K562 (cell line): ENCODE data around the gene COL5A1. TPM values are rescaled to one million over a fixed set of nuclear protein-coding genes. Genes with fewer than 3 reads are reported as not detected.

Source experiments
- ATAC-seq: fragments of 200-7000 bp; cut with Tn5 transposase; 3 replicates; pipeline ENCODE4 v1.9.1; 2020; ENCODE audit warnings: moderate library complexity
- BruUV-seq: library from RNA; stranded (reverse); fragments of 400-500 nt; replicated peaks from 2 replicates; lab custom pipeline; 2021; lab: Mats Ljungman, UMichigan
- CTCF ChIA-PET: fragments of 300-600 bp; formaldehyde crosslinking; extraction: SDS; loops from one replicate; lab custom pipeline; 2021; ENCODE audit warnings: low intra/inter-chr PET ratio; lab: Yijun Ruan, JAX
- POLR2A ChIA-PET: fragments of 300-600, 350-650 bp; sonication (Branson Sonifier 250); formaldehyde crosslinking; extraction: SDS; loops from one replicate; lab custom pipeline; 2021; ENCODE audit warnings: antibody characterized with exemption, inconsistent platforms; lab: Yijun Ruan, JAX
- DNase-seq, 4 experiments: peaks; one replicate each; pipeline versions ENCODE4 v3.0.0 to v3.0.0-alpha.2; 2011 to 2018; ENCODE audit warnings: low spot score in 3 of 4, mixed read lengths in 3 of 4; ENCODE audit errors: extremely low read depth in 1 of 4
- FAIRE-seq: peaks from 2 replicates; lab custom pipeline; 2011; peaks lifted over from hg19 to GRCh38; lab: Jason Lieb, UNC
- H2AFZ ChIP-seq: 2 replicates; pipeline ENCODE4 v1.6.0; 2011; ENCODE audit warnings: low read depth, low read length, control low read depth, inconsistent platforms
- H3K27ac ChIP-seq: fragments of 200-600 bp; 3 replicates; pipeline ENCODE4 v1.8.0; 2011; ENCODE audit warnings: low read depth, mild to moderate bottlenecking, control low read depth, inconsistent platforms, low read length, moderate library complexity, mixed read lengths; ENCODE audit errors: extremely low read depth
- H3K27me3 ChIP-seq, 2 experiments: fragments of 300-600 bp in 1 of 2; 2 replicates in 1 of 2; 3 replicates in 1 of 2; pipeline versions ENCODE4 v1.6.0 to v1.8.0; 2011; ENCODE audit warnings: inconsistent platforms in 2 of 2, low read length in 2 of 2, mild to moderate bottlenecking in 1 of 2, mixed read lengths in 1 of 2, moderate library complexity in 1 of 2; ENCODE audit not compliant: control insufficient read depth in 2 of 2, insufficient read depth in 2 of 2
- H3K36me3 ChIP-seq: fragments of 300-600 bp; 3 replicates; pipeline ENCODE4 v1.8.0; 2011; ENCODE audit warnings: mild to moderate bottlenecking, low read length, inconsistent platforms; ENCODE audit not compliant: control insufficient read depth, insufficient read depth
- H3K4me1 ChIP-seq, 2 experiments: fragments of 200-600 bp in 1 of 2; replicated peaks in 1 of 2; 2 replicates in 1 of 2; 3 replicates in 1 of 2; pipeline versions ENCODE4 v1.5.1 to v1.8.0; 2011; ENCODE audit warnings: inconsistent platforms in 2 of 2, low read length in 2 of 2, mild to moderate bottlenecking in 1 of 2, mixed read lengths in 1 of 2, moderate library complexity in 1 of 2; ENCODE audit not compliant: control insufficient read depth in 2 of 2, insufficient read depth in 2 of 2
- H3K4me2 ChIP-seq: 2 replicates; pipeline ENCODE4 v1.6.1; 2011; ENCODE audit warnings: low read length, control low read depth, inconsistent platforms, mixed read lengths; ENCODE audit not compliant: insufficient read depth
- H3K4me3 ChIP-seq: fragments of 200-600 bp; sonication (generic), shearing (Covaris generic); 2 replicates; pipeline ENCODE4 v1.5.1; 2016; ENCODE audit warnings: control low read depth, inconsistent platforms
- H3K79me2 ChIP-seq: fragments of 200-600 bp; 3 replicates; pipeline ENCODE4 v1.8.0; 2011; ENCODE audit warnings: low read length, inconsistent platforms; ENCODE audit not compliant: control insufficient read depth, insufficient read depth
- H3K9ac ChIP-seq, 2 experiments: 2 replicates each; pipeline versions ENCODE4 v1.6.0 to v1.6.1; 2011; ENCODE audit warnings: low read depth in 2 of 2, low read length in 2 of 2, control low read depth in 1 of 2, inconsistent platforms in 1 of 2, mild to moderate bottlenecking in 1 of 2, mixed read lengths in 1 of 2; ENCODE audit not compliant: insufficient read depth in 1 of 2
- H3K9me1 ChIP-seq: one replicate; pipeline ENCODE4 v1.6.0; 2011; ENCODE audit warnings: inconsistent platforms, mild to moderate bottlenecking, low read length, moderate library complexity; ENCODE audit not compliant: control insufficient read depth, insufficient read depth
- H3K9me3 ChIP-seq: replicated peaks from 2 replicates; pipeline ENCODE4 v1.5.1; 2011; ENCODE audit warnings: low read depth, low read length, inconsistent platforms; ENCODE audit not compliant: control insufficient read depth, insufficient read depth
- H4K20me1 ChIP-seq: replicated peaks from 2 replicates; pipeline ENCODE4 v1.6.1; 2011; ENCODE audit warnings: low read length, inconsistent platforms, mixed read lengths; ENCODE audit not compliant: control insufficient read depth, insufficient read depth
- CBX3 ChIP-seq, 2 experiments: IDR thresholded peaks; 1 replicate in 1 of 2; 2 replicates in 1 of 2; pipeline ENCODE4 v1.6.1; 2012; ENCODE audit warnings: inconsistent platforms in 2 of 2, low read length in 2 of 2, borderline replicate concordance in 1 of 2, control low read depth in 1 of 2
- CBX5 ChIP-seq: IDR thresholded peaks from 2 replicates; pipeline ENCODE4 v1.6.1; 2014; ENCODE audit warnings: low read depth, borderline replicate concordance
- MCM2 ChIP-seq: fragments of 450-650 bp; IDR thresholded peaks from 2 replicates; pipeline ENCODE4 v1.6.1; 2017; ENCODE audit warnings: low read depth, mild to moderate bottlenecking
- PYGO2 ChIP-seq: fragments of 450-650 bp; IDR thresholded peaks from 2 replicates; pipeline ENCODE4 v1.6.1; 2016; ENCODE audit warnings: mild to moderate bottlenecking, missing genetic modification characterization, moderate library complexity, missing compliant biosample characterization
- ZBTB34 ChIP-seq: fragments of 250-450 bp; sonication (Bioruptor Pico); IDR thresholded peaks from 2 replicates; pipeline ENCODE4 v1.8.0; 2021; ENCODE audit warnings: mild to moderate bottlenecking, moderate library complexity
- ZNF282 ChIP-seq: sonication (generic); formaldehyde crosslinking; IDR thresholded peaks from 2 replicates; pipeline ENCODE4 v1.8.1; 2023; ENCODE audit warnings: missing genetic modification reagents
- WGBS: fragments of 100-300 bp; shearing (Covaris generic); methylation state at CpG from one replicate; pipeline ENCODE4 v1.1.6; 2016; ENCODE audit warnings: low coverage, mixed read lengths; ENCODE audit not compliant: insufficient coverage; ENCODE audit errors: missing lambda C conversion rate; 5-methylcytosine and 5-hydroxymethylcytosine counted together
- in situ Hi-C: fragments of 300-500 bp; cut with MboI; formaldehyde crosslinking; loops from 4 replicates; pipeline ENCODE4 v1.15.0; 2018; ENCODE audit warnings: inconsistent platforms, mixed read lengths
- intact Hi-C: fragments of 100-400 bp; cut with micrococcal nuclease; formaldehyde crosslinking; loops from 2 replicates; pipeline ENCODE4 v1.14.2; 2022
- polyA plus RNA-seq, 8 experiments: library from polyadenylated mRNA; depleted of rRNA in 4 of 8; stranded (reverse) in 5 of 8; unstranded in 3 of 8; fragments of >200 nt; fragmentation: Nextera tagmentation in 2 of 8; fragmentation: Illumina TruSeq in 1 of 8; extraction: Ambion mirVana in 2 of 8; extraction: Trizol in 1 of 8; gene quantifications; 2 replicates each; pipeline versions ENCODE4 v1.2.1 to v1.2.3, GENCODE V29; 2011 to 2014; ENCODE audit warnings: inconsistent platforms in 1 of 8, missing spikeins in 1 of 8
- total RNA-seq, 7 experiments: library from RNA; depleted of rRNA in 6 of 7; stranded (reverse); fragments of >200 nt in 6 of 7; fragmentation: Illumina TruSeq in 2 of 7; extraction: Trizol in 2 of 7; gene quantifications; 2 replicates each; pipeline versions ENCODE4 v1.2.1 to v1.2.3, GENCODE V29; 2011 to 2021; ENCODE audit warnings: low replicate concordance in 1 of 7

Gene COL5A1
- total and polyA plus RNA-seq, 9 of the 15 experiments (the other 6 are each of a cell fraction or from before 2014, with no cell fraction given), result under 0.01 to 0.13 (median 0.04) TPM; not detected in 6

- Histone ChIP-seq H3K4me1 (no peaks in the 10 kb centered on the region), H3K27me3 (peaks cover 0 to 3% of the 10 kb centered on the region in 2 experiments; a peak in 1 of 5 replicates), H3K9ac (no peak overlapping the region), H3K9me1 (no peaks in the 10 kb centered on the region), H3K9me3 (no peaks in the 10 kb centered on the region), H3K4me2 (no peak overlapping the region), H3K27ac (no peak overlapping the region), H2AFZ (no peak overlapping the region), H4K20me1 (no peaks in the 10 kb centered on the region), H3K36me3 (no peaks in the 10 kb centered on the region), H3K79me2 (no peaks in the 10 kb centered on the region), H3K4me3 (no peak overlapping the region)
- ChIA-PET CTCF (interaction anchor here (0.7 kb wide), 1 partner anchor 20 kb away, joined by 3 read pairs; no protein-coding TSS in a partner anchor), POLR2A (no interaction called here)
- DNase-seq, result no peak
- intact Hi-C loops (no loop called here), in situ Hi-C loops (no loop called here)
- ATAC-seq, result no peak
- BruUV-seq, result no TSS peak
- WGBS, result 0% methylated on average over 1 of the region's 1 CpG
- TF ChIP-seq PYGO2 (tag), result no peak
- no peak for TF ChIP-seq ZBTB34
- TF ChIP-seq ZNF282 (CRISPR knock-in tag), result no peak
- FAIRE-seq, result no peak
Measured at GRCh38 chr9:134612715-134613114, 28.9 kb upstream of the COL5A1 start.

- Histone ChIP-seq H3K9me1 (no peaks in the 10 kb centered on the region), H3K27ac (no peak overlapping the region)
- 0% methylated on average over 3 of the region's 3 CpGs for WGBS
Measured at GRCh38 chr9:134614256-134614655, 27.3 kb upstream of the COL5A1 start.

More at GRCh38 chr9:134614256-134614655, 27.3 kb upstream of the COL5A1 start:
- no peak for FAIRE-seq
- Histone ChIP-seq H3K4me1 (no peaks in the 10 kb centered on the region), H3K4me3 (no peak overlapping the region), H3K9me3 (no peaks in the 10 kb centered on the region), H3K79me2 (no peaks in the 10 kb centered on the region), H2AFZ (no peak overlapping the region)
- in situ Hi-C loops, result no loop called here
- CTCF ChIA-PET, result no interaction called here
- DNase-seq, result no peak
- peak in 1 of 2 experiments; percentile 78; a peak in 2 of 3 replicates for TF ChIP-seq CBX3 (IDR thresholded peaks at IDR 0.05; ENCODE audit: borderline replicate concordance in 1 of 2, low read length in 2 of 2)
- peak; percentile 35; the same call in 1 of the 2 replicates for TF ChIP-seq CBX5
- no peak for TF ChIP-seq MCM2
- TF ChIP-seq, all 486 proteins: peak for 2
- H3K36me3 ChIP-seq, result no peaks in the 10 kb centered on the region
- H3K9ac ChIP-seq, result no peak overlapping the region
- no peaks in the 10 kb centered on the region for H4K20me1 ChIP-seq
- BruUV-seq, result no TSS peak
- no peak for ATAC-seq
- H3K4me2 ChIP-seq, result no peak overlapping the region
- POLR2A ChIA-PET, result no interaction called here
- intact Hi-C loops, result no loop called here
- peaks cover 0 to 17% of the 10 kb centered on the region in 2 experiments; a peak in 2 of 5 replicates for H3K27me3 ChIP-seq
